ENCODE results near the gene EIF3M. TPM values are rescaled to one million over a fixed set of nuclear protein-coding genes. Genes with fewer than 3 reads are reported as not detected.

EIF3M gene
- total and polyA plus RNA-seq, 2 of the 8 experiments (the other 6 are each of a cell fraction or from before 2014, with no cell fraction given) = 302 to 444 TPM

DNA sequence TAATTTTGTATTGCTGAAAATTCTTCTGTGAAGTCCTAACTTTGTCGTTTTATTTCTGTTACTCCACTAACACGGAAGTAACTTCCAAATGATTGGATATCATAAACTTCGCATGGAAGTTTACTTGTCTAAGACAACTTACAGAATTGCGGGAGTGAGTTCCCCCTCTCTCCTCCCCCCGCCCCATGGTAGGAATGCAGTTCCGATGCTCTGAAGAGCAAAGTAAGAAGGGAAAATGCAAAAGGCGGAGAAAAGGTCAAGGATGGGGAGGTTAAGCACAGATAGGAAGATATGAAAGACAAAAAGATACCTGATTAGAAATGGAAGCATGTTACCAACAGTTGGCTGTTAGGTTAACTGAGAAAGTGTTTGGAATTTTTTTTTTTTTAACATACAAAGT is 1.3 kb downstream of the EIF3M start:
- no peak for FAIRE-seq
- H2BK20ac ChIP-seq (ENCODE audit: low read length) = no peak overlapping the region
- H3K4me3 ChIP-seq (ENCODE audit: extremely low read depth in 1 of 4, insufficient read depth in 2 of 4, low read depth in 3 of 4, low read length in 4 of 4) = peak overlapping the region; percentile 67 to 99 (median 94)
- H4K8ac ChIP-seq (ENCODE audit: extremely low read depth, insufficient read depth, low read length) = no peak overlapping the region
- no peak overlapping the region for H3K27ac ChIP-seq (ENCODE audit: low read depth, low read length)
- H4K20me1 ChIP-seq (replicated peaks in 1 of 2; ENCODE audit: control insufficient read depth in 1 of 2, insufficient read depth in 2 of 2, low read length in 2 of 2) = peaks cover 5 to 8% of the 10 kb centered on the region in 2 experiments
- CTCF ChIA-PET (ENCODE audit: partially characterized antibody) = no interaction called here
- no peak overlapping the region for H3K56ac ChIP-seq (replicated peaks; ENCODE audit: insufficient read length, low read depth, low read length)
- H3K4me1 ChIP-seq (replicated peaks in 1 of 4; ENCODE audit: control insufficient read depth in 3 of 4, insufficient read depth in 4 of 4, low read length in 3 of 4) = peaks cover 0 to 2% (median under 1%) of the 10 kb centered on the region in 4 experiments; a peak in 3 of 7 replicates
- H3K23me2 ChIP-seq (ENCODE audit: low read depth, low read length) = peaks cover 5% of the 10 kb centered on the region; the same call in 1 of the 2 replicates
- no peak overlapping the region for H2AFZ ChIP-seq (ENCODE audit: low read length)
- H3K14ac ChIP-seq (ENCODE audit: insufficient read length) = no peak overlapping the region
- H3K18ac ChIP-seq (ENCODE audit: extremely low read depth, low read length) = no peak overlapping the region
- peaks cover 5 to 17% (median 13%) of the 10 kb centered on the region in 4 experiments; a peak in 7 of 8 replicates for H3K36me3 ChIP-seq (ENCODE audit: control insufficient read depth in 2 of 4, insufficient read depth in 4 of 4, low read length in 3 of 4)
- no peak overlapping the region for H2BK5ac ChIP-seq (ENCODE audit: low read depth, low read length)
- H2BK120ac ChIP-seq (replicated peaks; ENCODE audit: low read depth, low read length) = no peak overlapping the region
- peak overlapping the region; percentile 63 to 75 for H3K4me2 ChIP-seq (ENCODE audit: insufficient read depth in 1 of 2, low read depth in 2 of 2, low read length in 2 of 2)
- no peak overlapping the region for H2BK12ac ChIP-seq (ENCODE audit: low read depth, low read length)
- no peak for DNase-seq (ENCODE audit: low read depth in 1 of 2, low spot score in 2 of 2)
- H3K4ac ChIP-seq (replicated peaks; ENCODE audit: insufficient read length, low read depth, low read length) = no peak overlapping the region
- H3K79me1 ChIP-seq (ENCODE audit: low read depth, low read length) = no peaks in the 10 kb centered on the region; the same call in none of the 2 replicates
- TF ChIP-seq TEAD4 (IDR thresholded peaks at IDR 0.05; ENCODE audit: low read depth, low read length) = peak; percentile 54; the same call in 1 of the 2 replicates
- no peak for TF ChIP-seq SIN3A (conservative IDR thresholded peaks at IDR 0.05 in 1 of 2, IDR thresholded peaks at IDR 0.05 in 1 of 2; ENCODE audit: low read depth in 1 of 2, low read length in 2 of 2)
- H3K23ac ChIP-seq (ENCODE audit: insufficient read length) = no peak overlapping the region
- no peaks in the 10 kb centered on the region for H3K27me3 ChIP-seq (replicated peaks in 1 of 4; ENCODE audit: control insufficient read depth in 3 of 4, extremely low read depth in 1 of 4, insufficient read depth in 3 of 4, low read length in 3 of 4)
- WGBS, 2 experiments (ENCODE audit: extremely low coverage in 1 of 2, insufficient coverage in 1 of 2, insufficient read length in 1 of 2, insufficient replicate concordance in 2 of 2, low coverage in 1 of 2, low lambda C conversion rate in 2 of 2, missing lambda C conversion rate in 1 of 2) = 5% methylated on average over 7 of the region's 7 CpGs; no CpG with 5 or more reads in 1 of the 2 experiments
- POLR2A ChIA-PET (ENCODE audit: partially characterized antibody) = interaction anchor here (1.2 to 1.9 kb wide), 3 partner anchors 10 to 23 kb away, joined by 4 to 7 read pairs (median 6); no protein-coding TSS in a partner anchor
- no peak overlapping the region for H4K5ac ChIP-seq (ENCODE audit: insufficient read length, low read depth, low read length)
- no peak overlapping the region for H2AK5ac ChIP-seq (ENCODE audit: low read depth, low read length)
- peak overlapping the region in 3 of 4 experiments; percentile 34 to 92 (median 61); a peak in 4 of 7 replicates for H3K9ac ChIP-seq (replicated peaks in 1 of 4; ENCODE audit: extremely low read depth in 1 of 4, low read depth in 3 of 4, low read length in 3 of 4)
- H3K9me3 ChIP-seq (ENCODE audit: insufficient read depth in 2 of 2, low read depth in 1 of 2, low read length in 1 of 2) = no peaks in the 10 kb centered on the region
- no peak overlapping the region for H4K91ac ChIP-seq (replicated peaks; ENCODE audit: insufficient read length, low read length)
- peaks cover 35 to 61% of the 10 kb centered on the region in 2 experiments for H3K79me2 ChIP-seq (ENCODE audit: control insufficient read depth in 1 of 2, insufficient read depth in 2 of 2, low read length in 2 of 2)
- H2BK15ac ChIP-seq (ENCODE audit: low read length) = no peak overlapping the region

Measured in H1 (cell line).